ENCODE results near the gene CRISPLD2.

DNA sequence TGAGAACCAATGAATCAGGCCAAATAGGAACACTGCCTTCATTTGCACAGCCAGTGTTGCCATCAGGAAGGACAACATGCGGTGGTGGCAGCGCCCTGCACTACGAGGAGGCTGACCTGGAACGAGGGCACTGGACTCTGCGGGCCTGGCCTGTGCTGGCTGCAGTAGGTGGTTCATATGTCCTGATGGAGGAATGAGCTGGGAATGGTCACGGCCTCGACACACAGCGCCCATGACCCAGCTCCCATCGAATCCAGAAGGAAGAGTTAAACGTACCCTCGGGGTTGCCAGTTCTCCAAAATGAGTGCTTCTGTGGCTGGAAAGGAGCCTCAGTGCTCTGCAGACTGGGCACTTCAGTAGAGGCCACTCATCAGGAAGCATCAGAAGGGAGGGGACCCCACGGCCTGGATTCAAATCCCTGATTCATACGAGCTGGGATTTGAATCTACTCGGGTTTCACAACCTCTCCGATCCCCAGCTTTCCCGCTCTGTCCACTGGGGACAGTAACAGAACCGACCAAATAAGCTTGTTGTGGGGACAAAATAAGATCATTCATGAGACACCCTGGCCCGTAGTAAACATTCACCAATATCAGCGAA is 106.1 kb downstream of the CRISPLD2 start:
- TF ChIP-seq POLR2A (IDR thresholded peaks at IDR 0.05): no peak
- TF ChIP-seq, protein P1, sequence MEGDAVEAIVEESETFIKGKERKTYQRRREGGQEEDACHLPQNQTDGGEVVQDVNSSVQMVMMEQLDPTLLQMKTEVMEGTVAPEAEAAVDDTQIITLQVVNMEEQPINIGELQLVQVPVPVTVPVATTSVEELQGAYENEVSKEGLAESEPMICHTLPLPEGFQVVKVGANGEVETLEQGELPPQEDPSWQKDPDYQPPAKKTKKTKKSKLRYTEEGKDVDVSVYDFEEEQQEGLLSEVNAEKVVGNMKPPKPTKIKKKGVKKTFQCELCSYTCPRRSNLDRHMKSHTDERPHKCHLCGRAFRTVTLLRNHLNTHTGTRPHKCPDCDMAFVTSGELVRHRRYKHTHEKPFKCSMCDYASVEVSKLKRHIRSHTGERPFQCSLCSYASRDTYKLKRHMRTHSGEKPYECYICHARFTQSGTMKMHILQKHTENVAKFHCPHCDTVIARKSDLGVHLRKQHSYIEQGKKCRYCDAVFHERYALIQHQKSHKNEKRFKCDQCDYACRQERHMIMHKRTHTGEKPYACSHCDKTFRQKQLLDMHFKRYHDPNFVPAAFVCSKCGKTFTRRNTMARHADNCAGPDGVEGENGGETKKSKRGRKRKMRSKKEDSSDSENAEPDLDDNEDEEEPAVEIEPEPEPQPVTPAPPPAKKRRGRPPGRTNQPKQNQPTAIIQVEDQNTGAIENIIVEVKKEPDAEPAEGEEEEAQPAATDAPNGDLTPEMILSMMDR (IDR thresholded peaks at IDR 0.05): no peak
